LNCAP (cell line): Measurements from ENCODE around the gene NUDT8.
A peak's percentile ranks its signal among the peaks of the same experiment; 100 is the strongest.

ENCODE experiments used
- CTCF ChIP-seq: fragments of 450-650 bp; IDR thresholded peaks from 2 replicates; pipeline ENCODE4 v1.5.1; 2017; ENCODE audit warnings: mild to moderate bottlenecking

NUDT8 gene

GRCh38 chr11:67610302-67610868 is 19.4 kb downstream of the NUDT8 start:
- TF ChIP-seq CTCF = no peak

GRCh38 chr11:67609316-67609715 is 20.4 kb downstream of the NUDT8 start:
- TF ChIP-seq CTCF = no peak

- TF ChIP-seq CTCF = no peak
These were observed 21.3 kb downstream of the NUDT8 start for GRCh38 chr11:67608486-67608885.

- no peak for TF ChIP-seq CTCF
These were observed 22.2 kb downstream of the NUDT8 start for GRCh38 chr11:67607507-67607906.

- peak; percentile 58 for TF ChIP-seq CTCF
These were observed 23.0 kb downstream of the NUDT8 start, which contains the start of gene NDUFV1 for GRCh38 chr11:67606492-67607295. Gene NDUFV1 (plus strand): TSS chr11:67606936. CDS start chr11:67607005, 69 bp downstream.

- no peak for TF ChIP-seq CTCF
These were observed 23.6 kb downstream of the NUDT8 start for GRCh38 chr11:67606093-67606491.

GRCh38 chr11:67605231-67606011 is 24.3 kb downstream of the NUDT8 start:
- TF ChIP-seq CTCF = no peak
